ENCODE results near the gene ACSL5.

The ACSL5 gene

GRCh38 chr10:112454910-112455779, 81.2 kb downstream of the ACSL5 start:
- Histone ChIP-seq H3K4me3 (ENCODE audit: low read depth, low read length, poor library complexity, severe bottlenecking) (no peak overlapping the region), H3K9me3 (ENCODE audit: low read length) (no peaks in the 10 kb centered on the region), H2AFZ (ENCODE audit: low read length) (no peak overlapping the region), H3K27ac (ENCODE audit: low read depth, low read length, poor library complexity, severe bottlenecking) (no peak overlapping the region), H4K20me1 (ENCODE audit: insufficient read depth, low read length) (no peaks in the 10 kb centered on the region), H3K27me3 (ENCODE audit: insufficient read depth, low read length) (no peaks in the 10 kb centered on the region), H3K36me3 (ENCODE audit: insufficient read depth, low read length) (no peaks in the 10 kb centered on the region), H3K4me1 (ENCODE audit: insufficient read depth, low read length, severe bottlenecking) (no peaks in the 10 kb centered on the region), H3K79me2 (ENCODE audit: insufficient read depth, low read length) (peaks cover 5% of the 10 kb centered on the region; the same call in 1 of the 2 replicates), H3K9me2 (ENCODE audit: low read depth, low read length) (no peaks in the 10 kb centered on the region), H3F3A (ENCODE audit: insufficient read depth, low read length) (no peaks in the 10 kb centered on the region), H3K9ac (ENCODE audit: low read length) (no peak overlapping the region), H3K4me2 (ENCODE audit: low read length) (no peak overlapping the region)
- TF ChIP-seq CTCF (IDR thresholded peaks at IDR 0.05; ENCODE audit: low read length) (no peak), EZH2 (IDR thresholded peaks at IDR 0.05; ENCODE audit: borderline replicate concordance, low read length) (no peak)

- no peaks in the 10 kb centered on the region for H3K9me3 ChIP-seq (ENCODE audit: low read length)
- no peaks in the 10 kb centered on the region for H4K20me1 ChIP-seq (ENCODE audit: insufficient read depth, low read length)
- H3F3A ChIP-seq (ENCODE audit: insufficient read depth, low read length) = no peaks in the 10 kb centered on the region
- TF ChIP-seq EZH2 (IDR thresholded peaks at IDR 0.05; ENCODE audit: borderline replicate concordance, low read length) (no peak), CTCF (IDR thresholded peaks at IDR 0.05; ENCODE audit: low read length) (peak; percentile 45)
- H2AFZ ChIP-seq (ENCODE audit: low read length) = no peak overlapping the region
- H3K9me2 ChIP-seq (ENCODE audit: low read depth, low read length) = no peaks in the 10 kb centered on the region
- no peaks in the 10 kb centered on the region for H3K4me1 ChIP-seq (ENCODE audit: insufficient read depth, low read length, severe bottlenecking)
- H3K9ac ChIP-seq (ENCODE audit: low read length) = no peak overlapping the region
- H3K27ac ChIP-seq (ENCODE audit: low read depth, low read length, poor library complexity, severe bottlenecking) = no peak overlapping the region
- H3K4me2 ChIP-seq (ENCODE audit: low read length) = no peak overlapping the region
- peaks cover 3% of the 10 kb centered on the region; the same call in 1 of the 2 replicates for H3K79me2 ChIP-seq (ENCODE audit: insufficient read depth, low read length)
- H3K36me3 ChIP-seq (ENCODE audit: insufficient read depth, low read length) = peaks cover 7% of the 10 kb centered on the region; the same call in 1 of the 2 replicates
- no peak overlapping the region for H3K4me3 ChIP-seq (ENCODE audit: low read depth, low read length, poor library complexity, severe bottlenecking)
- H3K27me3 ChIP-seq (ENCODE audit: insufficient read depth, low read length) = no peaks in the 10 kb centered on the region
These were observed 82.6 kb downstream of the ACSL5 start for GRCh38 chr10:112456533-112456932.

GRCh38 chr10:112460366-112460765, 86.5 kb downstream of the ACSL5 start:
- Histone ChIP-seq H3K4me1 (ENCODE audit: insufficient read depth, low read length, severe bottlenecking) (no peaks in the 10 kb centered on the region), H3K27ac (ENCODE audit: low read depth, low read length, poor library complexity, severe bottlenecking) (no peak overlapping the region), H3K4me3 (ENCODE audit: low read depth, low read length, poor library complexity, severe bottlenecking) (no peak overlapping the region), H3K79me2 (ENCODE audit: insufficient read depth, low read length) (peaks cover 3% of the 10 kb centered on the region; the same call in 1 of the 2 replicates), H3K4me2 (ENCODE audit: low read length) (no peak overlapping the region), H2AFZ (ENCODE audit: low read length) (no peak overlapping the region), H3K9me2 (ENCODE audit: low read depth, low read length) (no peaks in the 10 kb centered on the region), H3K9me3 (ENCODE audit: low read length) (no peaks in the 10 kb centered on the region), H3K36me3 (ENCODE audit: insufficient read depth, low read length) (peaks cover 28% of the 10 kb centered on the region), H3K9ac (ENCODE audit: low read length) (no peak overlapping the region), H3F3A (ENCODE audit: insufficient read depth, low read length) (no peaks in the 10 kb centered on the region), H3K27me3 (ENCODE audit: insufficient read depth, low read length) (no peaks in the 10 kb centered on the region), H4K20me1 (ENCODE audit: insufficient read depth, low read length) (no peaks in the 10 kb centered on the region)
- TF ChIP-seq EZH2 (IDR thresholded peaks at IDR 0.05; ENCODE audit: borderline replicate concordance, low read length) = no peak
- TF ChIP-seq CTCF (IDR thresholded peaks at IDR 0.05; ENCODE audit: low read length) = no peak

Data from OCI-LY1 (cell line).